Ammon's horn (tissue), 1 donor: ENCODE results near the gene SARS1.
"Not testable (repeated sequence)": the region's sequence is repeated elsewhere in the genome, so short reads cannot be mapped to it uniquely, and the experiment has no call there.

Experiments used
- DNase-seq: peaks from one replicate; pipeline ENCODE4 v3.0.0-alpha.2; 2016; ENCODE audit warnings: low spot score

Gene SARS1, protein sequence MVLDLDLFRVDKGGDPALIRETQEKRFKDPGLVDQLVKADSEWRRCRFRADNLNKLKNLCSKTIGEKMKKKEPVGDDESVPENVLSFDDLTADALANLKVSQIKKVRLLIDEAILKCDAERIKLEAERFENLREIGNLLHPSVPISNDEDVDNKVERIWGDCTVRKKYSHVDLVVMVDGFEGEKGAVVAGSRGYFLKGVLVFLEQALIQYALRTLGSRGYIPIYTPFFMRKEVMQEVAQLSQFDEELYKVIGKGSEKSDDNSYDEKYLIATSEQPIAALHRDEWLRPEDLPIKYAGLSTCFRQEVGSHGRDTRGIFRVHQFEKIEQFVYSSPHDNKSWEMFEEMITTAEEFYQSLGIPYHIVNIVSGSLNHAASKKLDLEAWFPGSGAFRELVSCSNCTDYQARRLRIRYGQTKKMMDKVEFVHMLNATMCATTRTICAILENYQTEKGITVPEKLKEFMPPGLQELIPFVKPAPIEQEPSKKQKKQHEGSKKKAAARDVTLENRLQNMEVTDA

GRCh38 chr1:109213824-109214693, at the start of gene SARS1:
SARS1 (plus strand) TSS chr1:109213918; CDS start chr1:109213993, 75 bp downstream.
- DNase-seq = peak; percentile 92

DNA sequence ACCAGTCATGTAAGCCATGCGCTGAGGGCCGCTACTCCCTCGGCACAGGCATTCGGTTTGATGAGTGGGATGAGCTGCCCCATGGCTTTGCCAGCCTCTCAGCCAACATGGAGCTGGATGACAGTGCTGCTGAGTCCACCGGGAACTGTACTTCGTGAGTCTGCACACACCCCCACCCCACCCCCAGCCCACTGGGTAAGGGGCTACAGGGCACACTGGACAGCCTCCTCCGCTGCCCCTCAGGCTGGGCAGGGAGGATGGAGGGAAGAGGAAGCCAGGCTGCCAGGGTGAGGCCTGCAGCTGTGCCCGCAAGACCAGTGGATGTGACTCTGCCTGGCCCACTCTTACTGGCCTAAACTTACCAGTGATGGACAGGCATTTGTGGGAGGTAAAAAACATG, 49.2 kb upstream of the SARS1 start:
- DNase-seq = no peak

- no peak for DNase-seq
These were observed 46.7 kb upstream of the SARS1 start for GRCh38 chr1:109167001-109167506.

GRCh38 chr1:109170035-109170764, 43.5 kb upstream of the SARS1 start:
- no peak for DNase-seq

DNA sequence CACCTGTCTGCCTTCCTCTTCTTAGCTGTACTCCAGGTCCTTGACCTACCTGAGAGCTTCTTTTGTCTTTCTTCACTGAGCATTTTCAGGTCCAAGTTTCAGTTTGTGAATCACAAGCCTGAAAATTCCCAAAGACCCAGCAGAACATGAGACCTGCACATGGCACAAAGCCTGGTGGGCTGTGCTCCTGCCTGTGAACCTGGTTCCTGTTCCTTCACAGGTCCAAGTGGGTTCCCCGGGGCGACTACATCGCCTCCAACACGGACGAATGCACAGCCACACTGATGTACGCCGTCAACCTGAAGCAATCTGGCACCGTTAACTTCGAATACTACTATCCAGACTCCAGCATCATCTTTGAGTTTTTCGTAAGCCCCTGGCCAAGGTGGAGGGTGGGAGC, 42.1 kb upstream of the SARS1 start:
- no peak for DNase-seq

DNA sequence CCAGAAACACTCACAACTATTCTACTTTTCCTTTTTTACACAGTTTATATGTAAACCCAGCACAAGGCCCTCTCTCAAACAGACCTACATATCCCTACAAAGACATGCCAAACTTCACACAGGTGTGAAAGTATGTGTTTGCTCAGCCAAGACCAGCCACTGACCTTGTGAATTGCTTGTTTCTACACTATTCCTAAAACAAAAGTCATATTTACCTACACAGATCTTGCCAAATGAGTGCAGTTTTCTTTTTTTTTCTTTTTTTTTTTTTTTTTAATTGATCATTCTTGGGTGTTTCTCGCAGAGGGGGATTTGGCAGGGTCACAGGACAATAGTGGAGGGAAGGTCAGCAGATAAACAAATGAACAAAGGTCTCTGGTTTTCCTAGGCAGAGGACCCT, 37.4 kb upstream of the SARS1 start:
- not testable (repeated sequence) for DNase-seq

DNA sequence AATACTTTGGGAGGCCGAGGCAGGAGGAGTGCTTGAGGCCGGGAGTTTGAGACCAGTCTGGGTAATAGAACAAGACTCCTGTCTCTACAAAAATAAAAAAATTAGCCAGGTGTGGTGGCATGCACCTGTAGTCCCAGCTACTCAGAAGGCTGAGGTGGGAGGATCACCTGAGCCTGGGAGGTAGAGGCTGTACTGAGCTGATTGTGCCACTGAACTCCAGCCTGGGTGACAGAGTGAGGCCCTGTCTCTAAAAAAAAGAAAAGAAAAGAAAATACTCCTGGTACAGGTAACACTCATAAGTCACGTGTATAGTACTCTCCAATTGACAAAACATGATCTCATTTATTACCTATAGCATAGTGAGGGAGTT, 33.0 kb upstream of the SARS1 start:
- not testable (repeated sequence) for DNase-seq

DNA sequence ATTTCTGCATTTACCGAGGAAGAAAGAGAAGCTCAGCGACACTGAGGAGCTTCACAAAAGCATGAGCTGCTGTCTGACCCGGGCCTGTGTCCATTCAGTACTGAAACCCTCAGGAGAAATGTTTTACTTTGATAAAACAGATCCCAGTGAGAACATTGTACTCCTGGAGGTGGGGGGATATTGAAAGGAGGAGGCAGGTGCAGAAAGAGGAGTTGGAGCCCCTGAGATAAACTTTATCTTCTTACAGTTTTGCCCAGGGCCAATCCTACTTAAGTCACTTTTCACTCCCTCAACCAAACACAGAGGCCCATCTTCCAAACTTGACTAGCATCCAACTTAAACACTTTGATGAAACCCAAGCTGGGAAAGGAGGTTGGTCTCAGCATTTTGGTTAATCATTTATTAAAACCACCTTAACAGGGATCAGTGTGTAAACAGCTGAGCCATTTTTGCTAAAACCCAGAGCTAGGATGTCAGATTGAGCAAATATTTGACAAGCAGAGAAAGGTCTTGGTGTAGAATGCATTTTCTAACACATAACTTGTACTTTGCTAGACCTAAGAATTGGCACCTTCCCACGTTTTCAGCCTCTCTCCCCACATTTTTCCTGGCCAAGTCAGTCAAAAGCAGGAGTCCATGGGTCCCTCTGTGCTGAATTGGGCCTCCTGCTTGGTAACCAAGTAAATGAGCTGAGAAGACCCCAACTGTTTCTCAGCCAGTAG, 32.5 kb upstream of the SARS1 start:
- no peak for DNase-seq

DNA sequence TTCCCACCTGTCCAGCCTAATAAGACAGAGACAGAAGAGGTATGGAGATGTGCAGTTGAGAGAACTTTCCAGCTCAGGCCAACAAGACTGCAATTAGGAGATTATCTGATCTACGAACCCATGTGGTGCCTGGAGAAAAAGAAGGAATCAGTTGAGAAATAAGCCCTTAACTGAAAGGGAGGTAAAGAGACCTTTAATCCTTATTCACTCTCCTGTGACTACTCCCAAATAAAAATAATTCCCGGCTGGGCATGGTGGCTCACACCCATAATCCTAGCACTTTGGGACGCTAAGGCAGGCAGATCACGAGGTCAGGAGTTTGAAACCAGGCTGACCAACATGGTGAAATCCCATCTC, 31.9 kb upstream of the SARS1 start:
- no peak for DNase-seq

- DNase-seq = no peak
These were observed 30.5 kb upstream of the SARS1 start for GRCh38 chr1:109183058-109183738.

- no peak for DNase-seq
These were observed 29.0 kb upstream of the SARS1 start for GRCh38 chr1:109184687-109185086.

- no peak for DNase-seq
These were observed 28.4 kb upstream of the SARS1 start for GRCh38 chr1:109185357-109185756.

- DNase-seq = no peak
These were observed 27.6 kb upstream of the SARS1 start for GRCh38 chr1:109185990-109186732.

- peak; percentile 70 for DNase-seq
These were observed 27.0 kb upstream of the SARS1 start for GRCh38 chr1:109186733-109187086.

- DNase-seq = no peak
These were observed 26.6 kb upstream of the SARS1 start for GRCh38 chr1:109187127-109187526.

DNA sequence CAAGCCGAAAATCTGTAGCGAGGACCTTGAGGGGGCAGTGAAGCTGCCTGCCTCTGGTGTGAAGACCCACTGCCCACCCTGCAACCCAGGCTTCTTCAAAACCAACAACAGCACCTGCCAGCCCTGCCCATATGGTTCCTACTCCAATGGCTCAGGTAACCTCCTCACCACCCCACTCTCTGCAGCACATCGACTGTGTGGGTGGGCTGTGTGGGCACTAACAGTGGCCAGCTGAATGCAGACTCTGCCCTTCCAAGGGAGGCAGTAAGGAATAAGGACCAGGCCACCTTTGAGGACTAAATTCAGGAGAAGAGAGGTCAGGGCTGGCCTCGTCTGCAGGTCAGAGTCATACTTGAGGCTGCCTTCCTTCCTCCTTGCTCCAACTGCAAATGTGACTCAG, 25.5 kb upstream of the SARS1 start:
- DNase-seq = no peak

- DNase-seq = no peak
These were observed 24.9 kb upstream of the SARS1 start for GRCh38 chr1:109188781-109189180.

GRCh38 chr1:109190189-109190588, 23.5 kb upstream of the SARS1 start:
- DNase-seq = no peak

DNA sequence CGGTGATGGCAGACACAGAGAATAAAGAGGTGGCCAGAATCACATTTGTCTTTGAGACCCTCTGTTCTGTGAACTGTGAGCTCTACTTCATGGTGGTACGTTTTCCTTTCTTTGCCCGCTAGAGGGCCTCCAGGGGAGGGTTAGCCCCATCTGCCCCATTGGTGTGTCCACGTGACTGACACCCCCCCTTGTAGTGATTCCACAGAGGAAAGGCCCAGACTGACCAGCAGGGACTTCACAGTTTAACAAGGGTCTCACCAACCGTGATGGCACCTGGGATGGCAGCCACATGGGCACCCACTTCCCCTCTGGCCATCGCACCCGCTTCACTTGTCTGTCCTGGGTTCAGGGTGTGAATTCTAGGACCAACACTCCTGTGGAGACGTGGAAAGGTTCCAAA, 22.3 kb upstream of the SARS1 start:
- no peak for DNase-seq

GRCh38 chr1:109191891-109192290, 21.8 kb upstream of the SARS1 start:
- DNase-seq = no peak
